CMK (cell line): ENCODE data around the gene SAXO2.
"Not testable (repeated sequence)": the region's sequence is repeated elsewhere in the genome, so short reads cannot be mapped to it uniquely, and the experiment has no call there.

Experiments used
- DNase-seq: peaks from one replicate; pipeline ENCODE4 v3.0.0-alpha.2; 2010; ENCODE audit warnings: low read depth

Gene SAXO2, protein sequence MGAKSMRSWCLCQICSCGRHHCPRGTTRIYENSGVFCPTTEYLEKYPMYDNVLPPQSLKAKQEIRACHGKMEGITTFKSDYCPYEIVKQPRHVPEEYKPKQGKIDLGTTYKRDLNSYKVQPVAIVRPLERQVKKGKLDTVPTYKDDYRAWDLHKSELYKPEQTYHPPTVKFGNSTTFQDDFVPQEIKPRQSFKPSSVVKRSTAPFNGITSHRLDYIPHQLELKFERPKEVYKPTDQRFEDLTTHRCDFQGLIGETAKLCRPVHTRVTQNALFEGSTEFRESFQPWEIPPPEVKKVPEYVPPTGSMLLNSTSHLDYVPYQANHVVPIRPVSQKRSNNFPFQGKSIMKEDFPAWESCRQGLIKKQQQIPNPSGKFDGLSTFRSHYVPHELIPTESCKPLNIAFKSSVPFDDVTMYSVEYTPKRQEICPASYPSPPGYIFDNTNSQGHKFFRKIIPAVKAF

DNA sequence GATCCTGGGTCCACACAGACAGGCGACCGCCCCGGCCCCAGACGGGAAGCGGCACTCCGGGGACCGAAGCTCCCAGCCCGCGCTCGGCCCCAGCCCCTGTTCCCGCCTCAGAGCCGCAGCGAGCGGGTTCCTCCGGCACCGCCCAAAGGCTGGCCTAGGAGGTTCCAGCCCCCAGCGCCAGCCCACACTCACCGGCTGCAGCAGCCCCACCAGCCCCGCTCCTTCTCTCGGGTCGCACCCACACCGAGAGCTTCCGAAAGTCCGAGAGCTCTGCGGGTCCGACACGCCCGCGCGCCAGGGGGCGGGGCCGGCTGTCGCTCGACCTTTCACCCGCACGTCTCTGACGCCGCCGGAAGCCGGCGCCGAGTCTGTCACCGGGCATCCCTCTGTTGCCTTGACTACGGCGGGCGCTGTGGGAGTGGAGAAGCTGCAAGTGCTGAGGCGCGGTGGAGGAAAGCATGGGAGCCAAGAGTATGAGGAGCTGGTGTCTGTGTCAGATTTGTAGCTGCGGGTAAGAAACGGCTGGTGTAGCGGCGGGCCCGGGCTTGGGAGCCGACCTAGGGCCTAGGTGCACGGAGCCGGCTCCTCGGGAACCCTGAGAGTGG lies at the start of gene SAXO2, which contains the start of gene EFL1:
SAXO2 (plus strand) TSS at position 397 of the 605 bp plus-strand sequence; CDS start at position 459, 62 bp downstream.
EFL1 (minus strand) TSS at position 313 of the 605 bp plus-strand sequence. CDS start 956 bp downstream, outside the sequence.
- DNase-seq: peak; percentile 81

DNA sequence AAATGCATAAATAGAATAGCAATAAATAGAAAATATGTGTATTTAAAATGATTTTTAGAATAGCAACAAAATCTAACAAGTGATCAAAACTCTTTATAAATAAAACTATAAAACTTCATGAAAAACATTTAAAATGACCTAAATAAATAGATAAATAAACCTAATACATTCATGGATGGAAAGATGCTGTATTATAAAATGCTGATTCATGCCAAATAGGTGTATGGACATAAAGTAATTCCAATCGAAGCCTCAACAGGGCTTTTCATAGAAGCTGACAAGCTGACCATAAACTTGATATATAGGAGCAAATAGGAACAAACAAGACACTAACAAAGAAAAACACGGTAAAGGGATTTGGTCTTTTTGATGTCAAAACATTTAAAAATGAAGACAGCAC lies 46.5 kb upstream of the SAXO2 start:
- DNase-seq: not testable (repeated sequence)

DNA sequence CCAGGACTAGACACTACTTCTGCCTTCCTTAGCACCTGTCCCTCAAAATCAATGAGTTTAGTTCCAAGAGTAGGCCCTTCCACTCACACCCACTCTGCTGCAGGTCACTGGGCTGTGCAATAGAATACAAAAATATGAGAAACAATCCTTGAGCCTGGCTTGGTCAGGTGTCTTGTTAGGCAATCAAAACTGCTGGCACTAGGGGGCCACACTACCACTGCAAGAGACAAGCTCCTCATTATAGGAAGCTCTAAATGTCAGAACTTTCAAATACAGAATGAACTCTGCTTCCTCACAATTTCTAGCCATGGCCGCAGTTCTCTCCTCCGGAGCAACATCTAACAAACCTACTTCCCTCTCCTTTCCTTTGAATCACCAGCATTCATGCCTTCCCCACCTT lies 41.1 kb upstream of the SAXO2 start:
- DNase-seq: not testable (repeated sequence)

DNA sequence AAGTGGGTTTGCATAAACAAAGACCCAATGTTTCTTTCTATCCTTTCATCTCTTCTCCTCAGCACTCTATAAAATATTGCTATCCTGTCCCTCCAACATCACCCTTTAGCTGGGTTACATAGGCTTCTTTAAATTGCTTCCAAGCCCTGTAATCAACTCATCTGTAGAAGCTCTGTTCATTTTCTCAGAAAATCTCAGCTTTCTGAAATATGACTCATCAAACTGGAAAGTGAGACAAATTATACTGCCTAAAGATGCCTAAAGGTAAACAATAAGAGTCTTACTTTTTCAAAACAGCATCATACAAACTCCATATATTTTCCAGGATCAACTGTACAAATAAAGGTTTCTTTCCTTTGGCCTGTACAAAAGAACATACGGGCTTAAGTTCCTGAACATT lies 33.9 kb upstream of the SAXO2 start:
- no peak for DNase-seq

DNA sequence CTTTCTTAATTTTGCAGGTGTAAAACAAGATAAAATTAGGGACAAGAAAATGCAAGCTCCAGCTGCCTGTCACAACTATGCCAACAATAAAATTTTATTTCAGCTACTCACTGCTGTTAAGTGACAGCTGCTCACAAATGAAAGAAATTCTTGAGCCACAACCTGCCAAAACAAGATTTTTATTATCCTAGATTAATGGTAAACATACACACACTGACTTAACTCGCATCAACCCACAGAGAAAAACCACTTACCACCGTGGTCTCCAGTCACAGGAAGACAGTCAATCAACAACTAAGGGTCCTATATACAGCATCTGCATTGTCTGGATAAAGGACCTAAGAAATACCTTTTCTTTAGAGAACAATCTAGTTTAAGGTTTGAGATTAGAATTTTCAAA lies 31.4 kb upstream of the SAXO2 start:
- DNase-seq: no peak

DNA sequence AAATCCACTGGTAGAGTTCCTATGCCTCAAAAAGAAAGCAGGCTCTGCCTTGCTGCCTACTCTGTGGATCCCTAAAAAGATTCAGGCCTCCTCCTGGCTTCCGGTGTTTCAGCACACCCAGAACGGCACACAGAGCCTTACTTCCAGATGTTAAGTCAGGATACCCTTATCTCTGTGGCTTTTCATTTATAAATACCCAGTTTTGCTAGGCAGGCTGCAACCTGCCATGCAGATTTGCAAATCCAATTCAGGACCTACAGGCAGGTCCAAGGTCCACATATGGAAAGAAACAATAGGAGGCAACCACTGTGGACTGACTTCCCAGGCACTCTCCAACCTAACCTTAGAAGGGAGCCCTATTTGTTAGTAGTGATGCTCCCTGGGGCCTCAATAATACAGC lies 30.8 kb upstream of the SAXO2 start:
- DNase-seq: peak; percentile 48

DNA sequence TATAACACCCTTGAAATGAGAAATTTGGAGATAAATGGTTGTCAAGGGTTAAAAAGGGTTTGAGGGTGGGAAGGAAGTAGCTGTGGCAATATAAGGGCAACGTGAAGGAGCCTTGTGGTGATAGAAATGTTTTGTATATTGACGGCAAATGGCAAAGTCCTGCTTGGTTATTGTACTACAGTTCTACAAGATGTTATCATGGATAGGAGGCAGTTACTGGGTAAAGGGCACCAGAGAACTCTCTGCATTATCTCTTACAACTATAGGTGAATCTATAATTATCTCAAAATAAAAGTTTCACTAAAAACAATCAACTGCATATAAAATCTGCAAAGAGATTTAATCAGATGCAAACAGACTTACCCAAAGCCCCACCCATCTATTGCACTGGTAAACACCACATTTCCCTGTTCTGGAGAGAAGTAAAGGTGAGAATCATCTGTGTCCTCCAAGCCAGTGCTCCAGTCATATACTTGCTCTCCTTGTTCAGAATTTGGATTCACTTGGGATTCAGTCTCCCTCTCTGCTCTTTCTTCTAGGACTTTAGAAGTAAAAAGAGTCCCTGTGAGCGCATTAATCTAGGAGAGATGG lies 24.6 kb upstream of the SAXO2 start:
- DNase-seq: not testable (repeated sequence)

DNA sequence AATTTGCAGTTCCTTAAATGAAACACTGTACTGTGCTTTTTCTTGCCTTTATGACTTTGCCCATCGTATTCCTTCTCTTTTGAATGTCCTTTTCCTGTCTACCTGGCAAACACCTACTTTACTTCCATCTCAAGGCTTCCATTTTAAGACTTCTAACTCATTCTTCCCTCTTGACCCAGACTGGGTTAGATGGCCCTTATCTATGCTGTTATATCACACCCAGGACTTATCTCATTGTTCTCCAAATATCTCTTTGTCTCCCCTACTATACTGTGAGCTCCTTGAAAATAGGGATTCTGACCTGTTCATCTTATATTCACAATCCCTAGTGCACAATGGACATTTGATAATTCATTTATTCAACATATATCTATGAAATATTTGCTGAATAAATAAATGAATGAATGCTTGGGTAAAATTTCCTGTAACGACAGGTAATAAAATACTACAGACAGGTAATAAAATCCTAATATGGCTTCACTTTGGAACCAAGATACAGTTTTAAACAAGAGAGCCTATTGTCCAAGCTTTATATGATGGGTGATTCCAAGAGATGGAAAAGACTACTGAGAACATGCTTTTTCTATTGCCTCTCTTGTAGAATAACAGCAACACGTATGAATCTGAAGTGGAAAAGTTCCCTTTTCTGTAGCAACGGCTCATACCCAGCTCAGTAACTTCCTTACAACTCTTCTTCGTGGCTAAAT lies 22.8 kb upstream of the SAXO2 start:
- no peak for DNase-seq

DNA sequence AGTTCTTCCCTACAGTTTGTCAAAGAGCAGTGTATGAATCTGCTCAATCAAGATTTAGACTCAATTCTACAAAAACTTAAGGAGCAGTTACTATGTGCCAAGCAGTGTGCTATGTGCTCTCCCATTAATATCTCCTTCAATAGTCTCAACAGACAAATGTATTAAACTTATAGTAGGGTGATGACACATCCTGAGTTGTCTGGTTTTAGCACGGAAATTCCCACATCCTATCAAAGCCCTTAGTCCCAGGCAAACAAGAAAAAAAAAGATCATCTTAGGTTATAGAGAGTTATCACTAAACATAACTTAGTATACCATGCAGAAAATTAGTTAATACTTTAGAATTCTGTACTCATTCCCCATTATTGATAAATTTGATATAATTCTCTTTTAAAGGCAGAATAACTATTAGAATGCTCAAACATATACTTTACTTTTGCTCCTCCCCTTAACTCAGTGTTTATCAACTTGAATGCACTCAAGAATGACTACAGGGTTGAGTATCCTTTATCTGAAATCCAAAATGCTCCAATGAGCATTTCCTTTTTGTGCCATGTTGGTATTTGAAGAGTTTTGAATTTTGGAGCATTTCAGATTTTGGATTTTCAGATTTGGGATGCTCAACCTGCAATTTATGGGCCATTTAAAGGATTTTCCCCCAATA lies 20.6 kb upstream of the SAXO2 start:
- DNase-seq: not testable (repeated sequence)

DNA sequence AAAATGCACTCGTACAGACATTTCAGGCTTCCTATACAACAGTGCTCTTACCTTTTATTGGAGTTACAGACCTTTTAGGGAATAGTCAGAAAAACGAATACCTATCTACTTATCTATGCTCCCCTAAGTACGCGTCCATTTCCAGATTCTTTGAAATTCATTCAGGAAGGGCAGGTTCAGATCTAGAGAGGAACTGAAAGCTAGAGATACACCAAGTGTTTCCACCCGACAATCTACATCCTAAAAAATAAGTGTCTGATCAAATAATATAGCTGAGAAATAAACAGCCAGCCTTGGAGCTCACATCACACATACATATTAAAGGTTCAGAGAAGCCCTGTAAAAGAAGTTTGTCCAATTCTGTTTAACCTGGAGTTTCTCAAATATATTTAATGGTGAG lies 19.0 kb upstream of the SAXO2 start:
- not testable (repeated sequence) for DNase-seq

DNA sequence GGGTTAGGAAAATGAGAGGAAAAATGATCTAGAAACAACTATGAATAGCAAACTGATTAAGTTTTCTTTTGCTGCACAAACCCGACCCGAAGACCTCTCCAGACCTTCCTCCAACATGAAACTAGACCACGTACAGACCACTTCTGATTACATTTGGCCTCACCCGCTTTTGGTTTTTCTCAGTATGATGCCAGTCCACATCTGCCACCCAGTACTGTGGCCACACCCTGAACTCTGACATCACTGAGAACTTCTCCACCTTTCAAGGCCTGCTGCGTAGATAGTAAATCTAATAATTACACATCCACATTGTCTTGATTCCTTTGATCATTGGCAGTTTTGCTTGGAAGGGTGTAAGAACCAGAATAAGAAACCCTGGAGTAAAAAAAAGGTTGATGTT lies 16.7 kb upstream of the SAXO2 start:
- not testable (repeated sequence) for DNase-seq

DNA sequence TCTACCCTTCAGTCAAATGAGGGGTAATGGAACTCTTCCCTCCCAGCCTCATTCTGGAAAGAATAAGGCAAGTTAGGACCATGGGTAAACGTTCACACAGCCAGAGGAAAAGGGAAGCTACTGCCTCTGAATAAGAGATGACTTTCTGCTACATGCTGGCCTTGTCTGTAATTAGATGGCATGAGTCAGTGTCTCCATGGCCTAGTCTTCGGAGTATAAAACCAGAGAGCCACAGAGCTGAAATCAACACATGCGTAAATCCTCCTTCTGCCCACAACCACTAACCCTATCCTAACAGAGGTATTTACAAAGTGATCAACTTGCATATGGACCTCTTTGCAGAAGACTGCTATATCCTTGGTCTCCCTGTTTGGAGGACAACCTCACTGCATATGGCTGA lies 14.4 kb upstream of the SAXO2 start:
- not testable (repeated sequence) for DNase-seq

DNA sequence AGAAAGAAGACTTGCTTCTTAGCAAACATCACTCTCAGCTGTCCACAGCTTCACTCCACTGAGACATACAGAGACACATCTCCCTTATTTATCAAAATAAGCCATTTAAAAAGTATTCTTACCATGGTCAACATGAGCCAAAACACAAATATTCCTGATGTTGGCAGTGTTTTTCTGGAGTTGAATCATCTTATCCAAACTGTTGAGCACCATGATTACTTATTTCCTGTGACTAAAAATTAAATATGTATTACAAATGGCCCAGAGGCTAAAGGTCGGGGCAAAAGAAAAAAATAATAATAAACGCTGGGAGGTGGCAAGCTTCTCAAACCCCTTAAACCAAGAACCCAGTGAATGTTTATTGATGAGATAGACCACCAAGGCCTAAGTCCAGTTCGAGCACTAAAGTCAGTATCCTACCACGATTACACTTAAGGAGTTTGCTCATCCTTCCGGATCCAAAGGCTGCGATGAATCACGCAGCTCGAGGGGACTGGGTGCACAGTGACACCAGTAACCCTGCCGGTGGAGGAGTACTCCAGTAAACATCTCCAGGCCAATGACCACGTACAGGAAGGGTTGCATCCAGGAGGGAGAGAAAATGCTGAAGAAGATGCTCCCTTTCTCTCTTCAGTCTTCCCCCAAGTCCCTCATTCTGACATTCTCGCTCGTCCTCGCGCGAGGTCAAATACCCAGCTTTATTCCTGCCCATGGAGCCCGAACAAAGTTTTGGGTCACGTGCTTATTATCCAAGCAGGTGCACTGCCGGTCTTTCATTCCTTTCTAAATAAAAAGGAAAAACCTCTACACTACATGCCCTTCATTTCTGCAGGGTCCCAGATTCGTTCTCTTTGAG lies 824 bp upstream of the SAXO2 start:
- not testable (repeated sequence) for DNase-seq

DNA sequence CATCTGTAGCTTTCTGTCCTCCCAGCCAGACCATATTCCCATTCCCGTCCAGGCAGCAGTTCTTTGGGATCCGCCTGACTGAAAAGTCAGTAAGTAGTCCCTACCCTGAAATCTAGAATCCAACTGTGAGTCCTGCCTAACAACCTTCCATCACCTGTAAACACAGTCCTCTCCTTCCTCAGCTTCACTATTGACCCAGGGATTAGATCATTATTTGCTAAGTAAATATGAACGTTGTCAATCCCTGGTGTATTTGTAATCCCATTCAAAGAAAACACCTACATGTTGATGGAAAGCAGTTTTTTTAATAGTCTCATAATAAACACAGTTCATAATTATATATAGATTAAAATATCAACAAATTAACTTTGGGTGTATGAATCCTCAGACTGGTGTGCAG lies 732 bp downstream of the SAXO2 start:
- DNase-seq: no peak

DNA sequence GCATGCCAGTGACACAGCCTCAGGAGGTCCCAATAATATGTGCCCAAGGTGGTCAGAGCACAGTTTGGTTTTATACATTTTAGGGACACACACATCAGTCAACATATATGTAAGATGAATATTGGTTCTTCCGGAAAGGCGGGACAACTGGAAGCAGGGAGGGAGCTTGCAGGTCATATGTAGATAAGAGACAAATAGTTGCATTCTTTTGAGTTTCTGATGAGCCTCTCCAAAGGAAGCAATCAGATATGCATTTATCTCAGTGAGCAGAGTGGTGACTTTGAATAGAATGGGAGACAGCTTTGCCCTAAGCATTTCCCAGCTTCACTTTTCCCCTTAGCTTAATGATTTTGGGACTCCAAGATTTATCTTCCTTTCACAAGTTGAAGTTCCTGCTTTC lies 4.5 kb downstream of the SAXO2 start:
- not testable (repeated sequence) for DNase-seq

DNA sequence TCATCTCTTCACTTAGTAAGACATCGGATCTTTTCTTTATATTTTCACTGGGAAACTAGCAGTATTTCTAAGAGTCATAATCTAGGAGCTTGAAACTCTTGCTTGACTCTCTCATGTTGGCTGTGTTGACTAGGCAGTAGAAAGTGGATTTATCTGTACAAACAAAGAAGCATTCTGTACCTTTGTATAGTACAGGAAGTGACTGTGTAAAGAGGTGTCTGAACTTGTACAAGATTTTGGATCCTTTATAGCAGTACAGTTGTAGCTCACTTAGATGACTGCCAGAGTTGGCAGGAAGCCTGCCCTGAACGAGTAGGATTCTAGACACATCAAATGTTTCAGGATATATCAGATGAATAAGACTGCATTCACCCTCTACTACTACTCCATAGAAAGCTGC lies 5.8 kb downstream of the SAXO2 start:
- DNase-seq: not testable (repeated sequence)

DNA sequence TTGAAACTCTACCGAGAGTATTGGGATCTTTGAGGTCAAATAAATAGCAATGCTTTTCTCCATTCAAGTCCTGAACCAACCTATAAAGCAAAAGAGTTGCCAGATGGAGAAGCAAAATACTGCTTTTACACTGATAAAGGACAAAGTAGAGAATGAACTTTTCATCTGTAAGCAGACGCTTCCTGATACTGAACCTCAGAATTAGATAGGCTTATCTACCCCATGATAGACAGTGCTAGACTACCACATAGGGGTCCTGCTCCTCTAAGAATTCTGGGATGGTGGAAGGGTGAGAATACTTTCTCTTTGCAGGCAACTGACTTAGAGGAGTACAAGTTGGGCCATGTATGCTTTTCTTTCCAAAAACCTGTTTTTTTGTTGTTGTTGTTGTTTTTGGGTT lies 9.5 kb downstream of the SAXO2 start:
- DNase-seq: peak; percentile 79

DNA sequence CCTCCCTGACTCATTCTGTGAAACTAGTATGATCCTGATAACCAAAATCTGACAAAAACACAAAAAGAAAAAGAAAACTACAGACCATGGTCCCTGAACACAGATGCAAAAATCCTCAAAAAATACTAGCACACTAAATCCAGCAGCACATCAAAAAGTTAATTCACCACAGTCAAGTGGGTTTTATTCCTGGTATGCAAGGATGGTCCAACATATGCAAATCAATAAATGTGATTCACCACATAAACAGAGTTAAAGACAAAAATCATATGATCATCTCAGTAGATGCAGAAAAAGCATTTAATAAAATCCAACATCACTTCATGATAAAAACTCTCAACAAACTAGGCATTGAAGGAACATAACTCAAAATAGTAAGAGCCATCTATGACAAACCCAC lies 12.8 kb downstream of the SAXO2 start:
- DNase-seq: no peak

DNA sequence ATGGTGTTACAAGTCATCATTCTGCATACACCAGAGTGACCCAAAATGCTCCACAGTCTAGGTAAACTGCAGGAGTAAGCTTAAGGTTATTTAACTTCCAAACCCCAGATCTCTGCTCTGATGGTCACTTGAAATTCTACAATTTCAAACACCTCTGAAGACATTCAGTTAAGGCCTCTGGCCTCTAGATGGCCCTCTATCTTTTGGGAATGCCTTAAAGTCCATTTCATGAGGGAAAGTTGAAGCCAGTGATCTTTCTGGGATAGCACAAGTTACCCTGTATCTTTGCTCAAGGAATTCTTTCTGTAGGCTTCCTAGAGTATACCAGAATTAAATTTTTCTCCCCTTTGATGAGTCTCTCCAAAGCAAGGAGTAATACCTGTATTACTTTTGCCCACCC lies 18.7 kb downstream of the SAXO2 start:
- DNase-seq: not testable (repeated sequence)

DNA sequence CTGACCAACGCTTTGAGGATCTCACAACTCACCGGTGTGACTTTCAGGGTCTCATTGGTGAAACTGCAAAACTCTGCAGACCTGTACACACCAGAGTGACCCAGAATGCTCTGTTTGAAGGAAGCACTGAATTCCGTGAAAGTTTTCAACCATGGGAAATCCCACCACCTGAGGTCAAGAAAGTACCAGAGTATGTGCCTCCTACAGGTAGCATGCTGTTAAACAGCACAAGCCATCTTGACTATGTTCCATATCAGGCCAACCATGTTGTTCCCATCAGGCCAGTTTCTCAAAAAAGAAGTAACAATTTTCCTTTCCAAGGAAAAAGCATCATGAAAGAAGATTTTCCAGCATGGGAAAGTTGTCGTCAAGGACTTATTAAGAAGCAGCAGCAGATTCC lies 19.8 kb downstream of the SAXO2 start:
- not testable (repeated sequence) for DNase-seq

DNA sequence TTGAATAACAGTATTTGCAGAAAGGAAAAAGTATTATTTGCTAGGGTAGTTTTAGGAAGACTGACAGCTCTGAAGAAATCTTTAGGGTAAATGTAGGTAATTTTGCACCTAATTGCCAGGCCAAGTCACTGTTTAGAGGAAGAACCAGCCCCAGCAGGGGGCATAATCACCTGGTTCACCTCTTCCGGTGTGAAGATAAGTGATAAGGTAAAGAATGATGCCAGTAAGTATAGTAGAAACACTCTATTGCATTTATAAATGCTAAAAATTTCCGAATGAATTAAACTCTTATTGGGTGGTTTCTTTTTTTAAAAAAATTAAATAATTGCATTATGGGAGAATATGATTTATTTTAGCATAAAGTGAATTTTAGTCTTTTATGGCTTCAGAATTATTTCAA lies 21.8 kb downstream of the SAXO2 start:
- not testable (repeated sequence) for DNase-seq
